Inferior parietal cortex (tissue), 1 donor: Measurements from ENCODE around the gene STK16.
"Not testable (repeated sequence)": the region's sequence is repeated elsewhere in the genome, so short reads cannot be mapped to it uniquely, and the experiment has no call there.

Experiments
- DNase-seq: peaks from one replicate; pipeline ENCODE4 v3.0.0-alpha.2; 2016; ENCODE audit errors: extremely low spot score

The STK16 gene

GRCh38 chr2:219287116-219287440, 41.8 kb downstream of the STK16 start:
- DNase-seq, result not testable (repeated sequence)

GRCh38 chr2:219287580-219288265, 42.4 kb downstream of the STK16 start:
- no peak for DNase-seq

- no peak for DNase-seq
Observed at GRCh38 chr2:219289195-219289536, 43.9 kb downstream of the STK16 start.

GRCh38 chr2:219289537-219290361, 44.5 kb downstream of the STK16 start:
- DNase-seq, result peak; percentile 86

- no peak for DNase-seq
Observed at GRCh38 chr2:219290381-219291171, 45.3 kb downstream of the STK16 start.

GRCh38 chr2:219291394-219291793, 46.1 kb downstream of the STK16 start:
- no peak for DNase-seq

GRCh38 chr2:219291910-219292490, 46.7 kb downstream of the STK16 start:
- DNase-seq, result no peak

GRCh38 chr2:219292616-219293015, 47.3 kb downstream of the STK16 start:
- no peak for DNase-seq

GRCh38 chr2:219293736-219294231, 48.5 kb downstream of the STK16 start:
- no peak for DNase-seq

GRCh38 chr2:219294356-219295351, 49.4 kb downstream of the STK16 start:
- DNase-seq, result peak; percentile 86

GRCh38 chr2:219296142-219296541, 50.9 kb downstream of the STK16 start:
- DNase-seq, result no peak

GRCh38 chr2:219296631-219297391, 51.5 kb downstream of the STK16 start:
- DNase-seq, result no peak

- no peak for DNase-seq
Observed at GRCh38 chr2:219297766-219298456, 52.6 kb downstream of the STK16 start.

GRCh38 chr2:219298759-219299371, 53.6 kb downstream of the STK16 start:
- peak; percentile 85 for DNase-seq

GRCh38 chr2:219299372-219299760, 54.1 kb downstream of the STK16 start:
- DNase-seq, result no peak
